H1 (cell line): ENCODE measurements around the gene COLEC11. TPM values are rescaled to one million over a fixed set of nuclear protein-coding genes. Genes with fewer than 3 reads are reported as not detected.

ENCODE experiments used
- CTCF ChIA-PET: fragments of 300-600 bp; sonication (Branson Sonifier 250); formaldehyde crosslinking; loops from one replicate; lab custom pipeline; 2021; ENCODE audit not compliant: partially characterized antibody; lab: Charles Lee
- POLR2A ChIA-PET: fragments of 300-600 bp; sonication (Branson Sonifier 250); formaldehyde crosslinking; loops from one replicate; lab custom pipeline; 2021; ENCODE audit warnings: inconsistent platforms; ENCODE audit not compliant: partially characterized antibody; lab: Charles Lee
- DNase-seq, 2 experiments: peaks; one replicate each; pipeline versions ENCODE4 v3.0.0 to v3.0.0-alpha.2; 2010 to 2022; ENCODE audit warnings: low spot score in 2 of 2, low read depth in 1 of 2, mixed read lengths in 1 of 2
- FAIRE-seq: peaks from 2 replicates; lab custom pipeline; 2011; peaks lifted over from hg19 to GRCh38; lab: Jason Lieb, UNC
- H2AFZ ChIP-seq: 2 replicates; pipeline ENCODE4 v1.8.1; 2012; ENCODE audit warnings: low read length, inconsistent platforms
- H2AK5ac ChIP-seq: 2 replicates; pipeline ENCODE4 v1.6.1; 2013; ENCODE audit warnings: low read depth, low read length
- H2BK120ac ChIP-seq: replicated peaks from 2 replicates; pipeline ENCODE3; 2013; ENCODE audit warnings: low read depth, low read length, inconsistent platforms
- H2BK12ac ChIP-seq: 2 replicates; pipeline ENCODE4 v1.6.1; 2013; ENCODE audit warnings: low read depth, low read length
- H2BK15ac ChIP-seq: 2 replicates; pipeline ENCODE4 v1.6.1; 2013; ENCODE audit warnings: low read length
- H2BK20ac ChIP-seq: 2 replicates; pipeline ENCODE4 v1.6.1; 2013; ENCODE audit warnings: low read length
- H2BK5ac ChIP-seq: 2 replicates; pipeline ENCODE4 v1.6.1; 2013; ENCODE audit warnings: low read depth, low read length
- H3K14ac ChIP-seq: 2 replicates; pipeline ENCODE4 v1.6.1; 2013; ENCODE audit warnings: inconsistent platforms; ENCODE audit not compliant: insufficient read length
- H3K18ac ChIP-seq: 2 replicates; pipeline ENCODE4 v1.6.1; 2013; ENCODE audit warnings: low read length; ENCODE audit errors: extremely low read depth
- H3K23ac ChIP-seq: 2 replicates; pipeline ENCODE4 v1.6.1; 2013; ENCODE audit warnings: inconsistent platforms; ENCODE audit not compliant: insufficient read length
- H3K23me2 ChIP-seq: 2 replicates; pipeline ENCODE4 v1.6.1; 2013; ENCODE audit warnings: low read depth, low read length
- H3K27ac ChIP-seq: 2 replicates; pipeline ENCODE4 v1.6.1; 2011; ENCODE audit warnings: low read depth, low read length, inconsistent platforms
- H3K27me3 ChIP-seq, 4 experiments: replicated peaks in 1 of 4; 1 replicate in 1 of 4; 2 replicates in 3 of 4; pipeline versions ENCODE4 v1.6.1 to v1.8.1; 2011 to 2013; ENCODE audit warnings: low read length in 3 of 4, mild to moderate bottlenecking in 3 of 4, inconsistent platforms in 2 of 4, mixed read lengths in 2 of 4, moderate library complexity in 1 of 4; ENCODE audit not compliant: control insufficient read depth in 3 of 4, insufficient read depth in 3 of 4; ENCODE audit errors: extremely low read depth in 1 of 4
- H3K36me3 ChIP-seq, 4 experiments: 2 replicates each; pipeline versions ENCODE4 v1.6.1 to v1.8.1; 2011 to 2013; ENCODE audit warnings: mild to moderate bottlenecking in 4 of 4, low read length in 3 of 4, moderate library complexity in 2 of 4, control low read depth in 1 of 4, inconsistent platforms in 1 of 4; ENCODE audit not compliant: insufficient read depth in 4 of 4, control insufficient read depth in 2 of 4
- H3K4ac ChIP-seq: replicated peaks from 2 replicates; pipeline ENCODE3; 2013; ENCODE audit warnings: low read length, low read depth, mixed read lengths, inconsistent platforms; ENCODE audit not compliant: insufficient read length
- H3K4me1 ChIP-seq, 4 experiments: replicated peaks in 1 of 4; 1 replicate in 1 of 4; 2 replicates in 3 of 4; pipeline versions ENCODE4 v1.6.1 to v1.8.1; 2011 to 2013; ENCODE audit warnings: low read length in 3 of 4, inconsistent platforms in 2 of 4, mixed read lengths in 1 of 4; ENCODE audit not compliant: insufficient read depth in 4 of 4, control insufficient read depth in 3 of 4
- H3K4me2 ChIP-seq, 2 experiments: 2 replicates each; pipeline versions ENCODE4 v1.6.1 to v1.8.1; 2011 to 2013; ENCODE audit warnings: low read depth in 2 of 2, low read length in 2 of 2, control low read depth in 1 of 2, inconsistent platforms in 1 of 2, mild to moderate bottlenecking in 1 of 2; ENCODE audit not compliant: insufficient read depth in 1 of 2
- H3K4me3 ChIP-seq, 4 experiments: fragments of 200-600, 300-600 bp in 1 of 4; sonication (generic), shearing (Covaris generic), sonication (Bioruptor Twin) in 1 of 4; 2 replicates each; pipeline versions ENCODE4 v1.5.1 to v1.8.1; 2011 to 2016; ENCODE audit warnings: low read length in 4 of 4, low read depth in 3 of 4, control low read depth in 2 of 4, inconsistent platforms in 2 of 4, mild to moderate bottlenecking in 2 of 4, mixed read lengths in 1 of 4, moderate library complexity in 1 of 4; ENCODE audit not compliant: insufficient read depth in 2 of 4; ENCODE audit errors: extremely low read depth in 1 of 4
- H3K56ac ChIP-seq: replicated peaks from 2 replicates; pipeline ENCODE3; 2013; ENCODE audit warnings: low read depth, mild to moderate bottlenecking, mixed read lengths, low read length, inconsistent platforms; ENCODE audit not compliant: insufficient read length
- H3K79me1 ChIP-seq: 2 replicates; pipeline ENCODE4 v1.6.1; 2013; ENCODE audit warnings: low read depth, low read length, control low read depth
- H3K79me2 ChIP-seq, 2 experiments: 2 replicates each; pipeline versions ENCODE4 v1.6.1 to v1.8.1; 2012 to 2013; ENCODE audit warnings: low read length in 2 of 2, mild to moderate bottlenecking in 2 of 2, inconsistent platforms in 1 of 2; ENCODE audit not compliant: insufficient read depth in 2 of 2, control insufficient read depth in 1 of 2
- H3K9ac ChIP-seq, 4 experiments: replicated peaks in 1 of 4; 1 replicate in 1 of 4; 2 replicates in 3 of 4; pipeline versions ENCODE4 v1.6.1 to v1.8.1; 2011 to 2013; ENCODE audit warnings: low read depth in 3 of 4, low read length in 3 of 4, control low read depth in 2 of 4, mild to moderate bottlenecking in 2 of 4, moderate library complexity in 2 of 4, inconsistent platforms in 1 of 4; ENCODE audit errors: extremely low read depth in 1 of 4
- H3K9me3 ChIP-seq, 2 experiments: 2 replicates each; pipeline versions ENCODE4 v1.6.1 to v1.8.1; 2012 to 2013; ENCODE audit warnings: mild to moderate bottlenecking in 2 of 2, moderate library complexity in 2 of 2, control low read depth in 1 of 2, inconsistent platforms in 1 of 2, low read depth in 1 of 2, low read length in 1 of 2, mixed read lengths in 1 of 2; ENCODE audit not compliant: insufficient read depth in 2 of 2
- H4K20me1 ChIP-seq, 2 experiments: replicated peaks in 1 of 2; 2 replicates each; pipeline versions ENCODE3 to v1.8.1; 2011 to 2013; ENCODE audit warnings: inconsistent platforms in 2 of 2, low read length in 2 of 2, mild to moderate bottlenecking in 1 of 2; ENCODE audit not compliant: insufficient read depth in 2 of 2, control insufficient read depth in 1 of 2
- H4K5ac ChIP-seq: 2 replicates; pipeline ENCODE4 v1.6.1; 2013; ENCODE audit warnings: low read length, low read depth, mixed read lengths, inconsistent platforms; ENCODE audit not compliant: insufficient read length
- H4K8ac ChIP-seq: 2 replicates; pipeline ENCODE4 v1.8.0; 2013; ENCODE audit warnings: mild to moderate bottlenecking, moderate library complexity, low read length, inconsistent platforms; ENCODE audit not compliant: insufficient read depth; ENCODE audit errors: extremely low read depth
- H4K91ac ChIP-seq: replicated peaks from 2 replicates; pipeline ENCODE3; 2013; ENCODE audit warnings: low read length, mixed read lengths, inconsistent platforms; ENCODE audit not compliant: insufficient read length
- PHF8 ChIP-seq: fragments of 200-600 bp; sonication (generic); conservative IDR thresholded peaks from 2 replicates; pipeline ENCODE4 v1.7.1; 2012; ENCODE audit warnings: low read depth, mild to moderate bottlenecking, inconsistent platforms, low read length, moderate library complexity
- POLR2AphosphoS5 ChIP-seq: IDR thresholded peaks from 2 replicates; pipeline ENCODE4 v1.6.1; 2011; ENCODE audit warnings: low read depth, low read length
- RAD21 ChIP-seq, 2 experiments: IDR thresholded peaks in 1 of 2; conservative IDR thresholded peaks in 1 of 2; 2 replicates each; pipeline ENCODE4 v1.6.1; 2011; ENCODE audit warnings: low read depth in 2 of 2, low read length in 2 of 2, improper control_type of control experiment in 1 of 2, inconsistent platforms in 1 of 2, mild to moderate bottlenecking in 1 of 2, moderate library complexity in 1 of 2
- SRF ChIP-seq: IDR thresholded peaks from 2 replicates; pipeline ENCODE4 v1.6.1; 2011; ENCODE audit warnings: mild to moderate bottlenecking, low read depth, low read length, moderate library complexity
- WGBS, 2 experiments: shearing (Covaris generic) in 1 of 2; methylation state at CpG; one replicate each; pipeline versions ENCODE4 v1.1.6 to v1.1.7; 2013 to 2015; ENCODE audit warnings: low lambda C conversion rate in 2 of 2, mixed read lengths in 2 of 2, inconsistent platforms in 1 of 2, low coverage in 1 of 2, missing lambda C conversion rate in 1 of 2; ENCODE audit not compliant: insufficient replicate concordance in 2 of 2, insufficient coverage in 1 of 2, insufficient read length in 1 of 2; ENCODE audit errors: extremely low coverage in 1 of 2, missing lambda C conversion rate in 1 of 2; 5-methylcytosine and 5-hydroxymethylcytosine counted together
- polyA plus RNA-seq, 7 experiments: library from polyadenylated mRNA; depleted of rRNA in 3 of 7; stranded (reverse) in 5 of 7; unstranded in 2 of 7; fragments of >200 nt in 5 of 7; fragments of 200-250 nt in 2 of 7; gene quantifications; 1 replicate in 5 of 7; 2 replicates in 1 of 7; 4 replicates in 1 of 7; pipeline versions ENCODE4 v1.2.1 to v1.2.3, GENCODE V29; 2011 to 2013; ENCODE audit warnings: missing spikeins in 2 of 7, mixed read lengths in 2 of 7
- total RNA-seq: library from RNA; stranded (reverse); fragmentation: NEBNext Ultra II Directional; extraction: Animal tissue kit (Norgen Biotek cat#: 25700); gene quantifications from 2 replicates; pipeline ENCODE4 v1.2.1, GENCODE V29; 2021

COLEC11 gene
- total and polyA plus RNA-seq, 2 of the 8 experiments (the other 6 are each of a cell fraction or from before 2014, with no cell fraction given) = 0.47 to 0.80 TPM

DNA sequence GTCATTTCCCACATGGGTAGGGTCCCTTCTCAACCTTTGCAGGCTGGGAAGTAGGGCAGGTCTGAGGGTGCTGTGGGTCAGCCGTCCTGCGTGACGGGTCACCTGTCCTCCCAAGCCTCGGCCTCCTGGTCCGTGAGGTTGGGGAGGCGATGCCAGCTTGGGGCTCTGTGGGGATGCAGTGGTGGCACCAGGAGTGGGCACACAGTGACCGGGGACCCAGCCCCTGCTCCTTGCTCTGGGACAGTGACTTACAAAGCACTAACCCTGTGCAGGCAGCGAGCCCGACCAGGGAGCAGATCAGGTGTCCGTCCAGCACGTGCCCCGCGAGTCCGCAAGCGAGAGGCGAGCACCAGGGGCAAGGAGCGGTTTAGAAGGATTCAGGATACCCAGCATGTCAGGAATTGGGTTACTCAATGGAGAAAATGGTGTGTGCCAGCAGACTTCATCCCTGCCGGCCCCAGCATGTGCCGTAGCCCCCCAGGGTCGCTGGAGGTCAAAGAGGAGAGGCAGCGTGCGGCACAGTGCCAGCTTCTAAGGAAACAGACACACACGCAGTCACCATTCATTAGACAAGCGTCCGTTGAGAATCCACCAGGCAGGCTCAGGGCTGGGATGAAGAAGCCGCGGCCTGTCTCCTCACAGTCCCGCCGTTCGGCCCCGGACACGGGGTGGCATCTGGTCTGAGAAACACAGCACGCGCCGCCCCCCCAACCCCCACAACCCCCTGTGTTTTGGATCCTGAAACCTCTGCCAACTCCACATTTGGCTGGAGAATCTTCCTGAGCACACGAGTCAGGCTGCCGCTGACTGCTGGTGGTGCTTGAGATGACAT is 11.7 kb downstream of the COLEC11 start:
- H3K23ac ChIP-seq = no peak overlapping the region
- H2AFZ ChIP-seq = no peak overlapping the region
- no peak overlapping the region for H2BK20ac ChIP-seq
- 91% methylated on average over 34 of the region's 37 CpGs; no CpG with 5 or more reads in 1 of the 2 experiments for WGBS, 2 experiments
- H3K27me3 ChIP-seq = no peaks in the 10 kb centered on the region; a peak in 1 of 7 replicates
- CTCF ChIA-PET = no interaction called here
- peak in 1 of 2 experiments; percentile 39 for DNase-seq
- no peak overlapping the region for H2BK120ac ChIP-seq
- H3K23me2 ChIP-seq = no peaks in the 10 kb centered on the region
- POLR2A ChIA-PET = interaction anchor here (0.8 kb wide), 1 partner anchor 48 kb away, joined by 3 read pairs; the partner anchor contains the start of gene RNASEH1
- H3K36me3 ChIP-seq = no peaks in the 10 kb centered on the region
- no peak overlapping the region for H2BK12ac ChIP-seq
- no peak overlapping the region for H2AK5ac ChIP-seq
- TF ChIP-seq PHF8 (no peak), RAD21 (IDR thresholded peaks at IDR 0.05 in 1 of 2, conservative IDR thresholded peaks at IDR 0.05 in 1 of 2; ENCODE audit: low read depth in 2 of 2, low read length in 2 of 2) (no peak), SRF (no peak), POLR2AphosphoS5 (no peak)
- TF ChIP-seq, all 59 proteins: peak for 0
- Histone ChIP-seq H2BK15ac (no peak overlapping the region), H4K20me1 (peaks cover 0 to 2% of the 10 kb centered on the region in 2 experiments), H4K8ac (peak overlapping the region; percentile 85; the same call in 1 of the 2 replicates), H3K4me3 (no peak overlapping the region), H3K79me1 (no peaks in the 10 kb centered on the region), H3K14ac (no peak overlapping the region), H2BK5ac (no peak overlapping the region), H3K56ac (no peak overlapping the region), H4K5ac (no peak overlapping the region), H3K4ac (no peak overlapping the region), H3K79me2 (no peaks in the 10 kb centered on the region), H3K27ac (no peak overlapping the region; the same call in 1 of the 2 replicates), H3K18ac (no peak overlapping the region), H3K9me3 (no peaks in the 10 kb centered on the region), H4K91ac (no peak overlapping the region), H3K9ac (no peak overlapping the region), H3K4me2 (no peak overlapping the region), H3K4me1 (no peaks in the 10 kb centered on the region)
- no peak for FAIRE-seq
